A673 (cell line): ENCODE data around the gene ENOX1.

Experiments
- EZH2 ChIP-seq: fragments of 200-600 bp; sonication (generic); IDR thresholded peaks from 2 replicates; pipeline ENCODE4 v1.6.1; 2017; ENCODE audit warnings: borderline replicate concordance, low read depth, mild to moderate bottlenecking, mixed read lengths, antibody characterized with exemption, low read length; ENCODE audit not compliant: poor library complexity, severe bottlenecking
- TF ChIP-seq, protein P1 (sequence below): fragments of 300-800, 200-600 bp; sonication (generic); conservative IDR thresholded peaks from 2 replicates; pipeline ENCODE4 v1.5.1; 2017; ENCODE audit warnings: low read depth, mild to moderate bottlenecking, antibody characterized with exemption, low read length, moderate library complexity, mixed read lengths

DNA sequence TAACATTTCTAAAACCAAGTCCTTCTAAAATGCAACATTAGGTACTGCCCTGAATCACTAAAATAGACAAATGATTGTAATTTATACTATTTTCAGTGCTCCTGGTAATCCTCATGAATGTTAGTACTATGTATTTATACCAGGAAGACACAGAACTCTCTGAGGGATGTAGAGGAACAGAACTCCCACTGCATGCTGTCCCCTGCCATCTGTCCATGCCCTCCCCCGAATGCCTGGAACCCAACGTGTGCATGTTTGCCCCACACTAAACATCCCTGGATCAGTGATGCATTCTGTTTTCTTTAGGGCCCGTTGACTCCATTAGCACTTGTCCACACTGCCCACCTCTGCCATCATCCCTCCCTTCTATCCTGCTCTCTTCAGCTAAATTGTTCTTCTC is 26.5 kb downstream of the ENOX1 start:
- TF ChIP-seq, protein P1, sequence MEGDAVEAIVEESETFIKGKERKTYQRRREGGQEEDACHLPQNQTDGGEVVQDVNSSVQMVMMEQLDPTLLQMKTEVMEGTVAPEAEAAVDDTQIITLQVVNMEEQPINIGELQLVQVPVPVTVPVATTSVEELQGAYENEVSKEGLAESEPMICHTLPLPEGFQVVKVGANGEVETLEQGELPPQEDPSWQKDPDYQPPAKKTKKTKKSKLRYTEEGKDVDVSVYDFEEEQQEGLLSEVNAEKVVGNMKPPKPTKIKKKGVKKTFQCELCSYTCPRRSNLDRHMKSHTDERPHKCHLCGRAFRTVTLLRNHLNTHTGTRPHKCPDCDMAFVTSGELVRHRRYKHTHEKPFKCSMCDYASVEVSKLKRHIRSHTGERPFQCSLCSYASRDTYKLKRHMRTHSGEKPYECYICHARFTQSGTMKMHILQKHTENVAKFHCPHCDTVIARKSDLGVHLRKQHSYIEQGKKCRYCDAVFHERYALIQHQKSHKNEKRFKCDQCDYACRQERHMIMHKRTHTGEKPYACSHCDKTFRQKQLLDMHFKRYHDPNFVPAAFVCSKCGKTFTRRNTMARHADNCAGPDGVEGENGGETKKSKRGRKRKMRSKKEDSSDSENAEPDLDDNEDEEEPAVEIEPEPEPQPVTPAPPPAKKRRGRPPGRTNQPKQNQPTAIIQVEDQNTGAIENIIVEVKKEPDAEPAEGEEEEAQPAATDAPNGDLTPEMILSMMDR: no peak
- no peak for TF ChIP-seq EZH2
